Measurements from ENCODE around the gene HPCAL1.

Gene HPCAL1

GRCh38 chr2:10407432-10407831 is 104.7 kb downstream of the HPCAL1 start:
- TF ChIP-seq EZH2phosphoT487 (IDR thresholded peaks at IDR 0.05; ENCODE audit: borderline replicate concordance), result no peak
- TF ChIP-seq CTCF (conservative IDR thresholded peaks at IDR 0.05; ENCODE audit: low read length), result no peak

GRCh38 chr2:10407841-10408648 is 105.3 kb downstream of the HPCAL1 start:
- H3F3A ChIP-seq (ENCODE audit: low read depth), result no peaks in the 10 kb centered on the region
- no peaks in the 10 kb centered on the region for H4K20me1 ChIP-seq (ENCODE audit: insufficient read depth, low read length, poor library complexity, severe bottlenecking)
- H2AFZ ChIP-seq (ENCODE audit: low read length), result no peak overlapping the region

More at GRCh38 chr2:10407432-10407831, 104.7 kb downstream of the HPCAL1 start:
- Histone ChIP-seq H3K9me2 (replicated peaks; ENCODE audit: low read depth, low read length) (no peaks in the 10 kb centered on the region), H3K27me3 (ENCODE audit: insufficient read depth, low read length, poor library complexity, severe bottlenecking) (no peaks in the 10 kb centered on the region), H2AFZ (ENCODE audit: low read length) (no peak overlapping the region), H3F3A (ENCODE audit: low read depth) (no peaks in the 10 kb centered on the region), H4K20me1 (ENCODE audit: insufficient read depth, low read length, poor library complexity, severe bottlenecking) (no peaks in the 10 kb centered on the region), H3K79me2 (ENCODE audit: insufficient read depth, low read length) (peaks cover 17% of the 10 kb centered on the region; the same call in 1 of the 2 replicates), H3K9ac (ENCODE audit: low read depth, low read length, poor library complexity, severe bottlenecking) (peak overlapping the region; percentile 39), H3K9me3 (ENCODE audit: insufficient read depth, low read depth, low read length) (no peaks in the 10 kb centered on the region), H3K4me3 (ENCODE audit: low read length, poor library complexity, severe bottlenecking) (no peak overlapping the region), H3K4me2 (ENCODE audit: low read depth, low read length, poor library complexity, severe bottlenecking) (peak overlapping the region; percentile 54), H3K4me1 (ENCODE audit: insufficient read depth, low read length, poor library complexity, severe bottlenecking) (peaks cover 22% of the 10 kb centered on the region), H3K36me3 (ENCODE audit: insufficient read depth, low read length) (peaks cover 23% of the 10 kb centered on the region; the same call in 1 of the 2 replicates)

More at GRCh38 chr2:10407841-10408648, 105.3 kb downstream of the HPCAL1 start:
- H3K9me3 ChIP-seq (ENCODE audit: insufficient read depth, low read depth, low read length), result no peaks in the 10 kb centered on the region
- H3K9ac ChIP-seq (ENCODE audit: low read depth, low read length, poor library complexity, severe bottlenecking), result peak overlapping the region; percentile 39
- TF ChIP-seq EZH2phosphoT487 (IDR thresholded peaks at IDR 0.05; ENCODE audit: borderline replicate concordance) (no peak), CTCF (conservative IDR thresholded peaks at IDR 0.05; ENCODE audit: low read length) (no peak)
- H3K4me1 ChIP-seq (ENCODE audit: insufficient read depth, low read length, poor library complexity, severe bottlenecking), result peaks cover 22% of the 10 kb centered on the region
- H3K4me3 ChIP-seq (ENCODE audit: low read length, poor library complexity, severe bottlenecking), result no peak overlapping the region
- H3K79me2 ChIP-seq (ENCODE audit: insufficient read depth, low read length), result peaks cover 12% of the 10 kb centered on the region; the same call in 1 of the 2 replicates
- H3K36me3 ChIP-seq (ENCODE audit: insufficient read depth, low read length), result peaks cover 22% of the 10 kb centered on the region; the same call in 1 of the 2 replicates
- H3K4me2 ChIP-seq (ENCODE audit: low read depth, low read length, poor library complexity, severe bottlenecking), result peak overlapping the region; percentile 54
- no peaks in the 10 kb centered on the region for H3K27me3 ChIP-seq (ENCODE audit: insufficient read depth, low read length, poor library complexity, severe bottlenecking)
- no peaks in the 10 kb centered on the region for H3K9me2 ChIP-seq (replicated peaks; ENCODE audit: low read depth, low read length)

All from Loucy (cell line).